Neutrophil (primary cell): ENCODE measurements around the gene AK4.

Experiments used
- H3K27ac ChIP-seq: fragments of 200-600 bp; sonication (generic); 2 replicates; pipeline ENCODE4 v1.5.1; 2016; ENCODE audit warnings: mild to moderate bottlenecking, moderate library complexity
- H3K27me3 ChIP-seq: fragments of 200-600 bp; sonication (generic); 2 replicates; pipeline ENCODE4 v1.6.0; 2016; ENCODE audit warnings: mild to moderate bottlenecking
- H3K36me3 ChIP-seq: fragments of 200-600 bp; sonication (generic); 2 replicates; pipeline ENCODE4 v1.5.1; 2017
- H3K4me1 ChIP-seq, 2 experiments: fragments of 200-600 bp in 1 of 2; sonication (generic) in 1 of 2; 1 replicate in 1 of 2; 2 replicates in 1 of 2; pipeline versions ENCODE4 v1.5.1 to v1.6.1; 2013 to 2016; ENCODE audit warnings: low read depth in 1 of 2, low read length in 1 of 2, mild to moderate bottlenecking in 1 of 2, moderate library complexity in 1 of 2; ENCODE audit not compliant: control insufficient read depth in 1 of 2, insufficient read depth in 1 of 2
- H3K4me3 ChIP-seq, 2 experiments: fragments of 200-600 bp in 1 of 2; sonication (generic) in 1 of 2; 1 replicate in 1 of 2; 2 replicates in 1 of 2; pipeline ENCODE4 v1.5.1; 2013 to 2016; ENCODE audit warnings: low read depth in 1 of 2, low read length in 1 of 2, mild to moderate bottlenecking in 1 of 2, moderate library complexity in 1 of 2
- H3K9me3 ChIP-seq: fragments of 200-600 bp; sonication (generic); 2 replicates; pipeline ENCODE4 v1.5.1; 2016
- CTCF ChIP-seq: fragments of 200-600 bp; sonication (generic); IDR thresholded peaks from 2 replicates; pipeline ENCODE4 v1.5.1; 2016; ENCODE audit warnings: antibody characterized with exemption

The AK4 gene

GRCh38 chr1:65176591-65176990 lies 28.6 kb downstream of the AK4 start:
- no peaks in the 10 kb centered on the region for H3K36me3 ChIP-seq
- H3K27ac ChIP-seq = no peak overlapping the region
- H3K27me3 ChIP-seq = no peaks in the 10 kb centered on the region
- peaks cover 40 to 41% of the 10 kb centered on the region in 2 experiments for H3K4me1 ChIP-seq
- H3K4me3 ChIP-seq = no peak overlapping the region
- H3K9me3 ChIP-seq = no peaks in the 10 kb centered on the region
- TF ChIP-seq CTCF = no peak

- no peak overlapping the region for H3K4me3 ChIP-seq
- no peaks in the 10 kb centered on the region for H3K36me3 ChIP-seq
- H3K4me1 ChIP-seq = peaks cover 40 to 41% of the 10 kb centered on the region in 2 experiments
- H3K9me3 ChIP-seq = no peaks in the 10 kb centered on the region
- H3K27me3 ChIP-seq = no peaks in the 10 kb centered on the region
- TF ChIP-seq CTCF = no peak
- H3K27ac ChIP-seq = no peak overlapping the region
Observed at GRCh38 chr1:65177457-65177856, 29.5 kb downstream of the AK4 start.

- Histone ChIP-seq H3K4me1 (peaks cover 36 to 38% of the 10 kb centered on the region in 2 experiments), H3K27me3 (no peaks in the 10 kb centered on the region), H3K36me3 (no peaks in the 10 kb centered on the region), H3K27ac (no peak overlapping the region), H3K4me3 (no peak overlapping the region), H3K9me3 (no peaks in the 10 kb centered on the region)
- TF ChIP-seq CTCF = no peak
Observed at GRCh38 chr1:65178235-65178634, 30.2 kb downstream of the AK4 start.

- peaks cover 27 to 28% of the 10 kb centered on the region in 2 experiments for H3K4me1 ChIP-seq
- no peak overlapping the region for H3K27ac ChIP-seq
- H3K9me3 ChIP-seq = no peaks in the 10 kb centered on the region
Observed at GRCh38 chr1:65179148-65179547, 31.1 kb downstream of the AK4 start.

GRCh38 chr1:65180977-65181376 lies 33.0 kb downstream of the AK4 start:
- no peak for TF ChIP-seq CTCF
- no peaks in the 10 kb centered on the region for H3K9me3 ChIP-seq
- no peak overlapping the region for H3K27ac ChIP-seq
- no peak overlapping the region for H3K4me3 ChIP-seq
- H3K4me1 ChIP-seq = peaks cover 15 to 22% of the 10 kb centered on the region in 2 experiments
- H3K36me3 ChIP-seq = no peaks in the 10 kb centered on the region
- H3K27me3 ChIP-seq = no peaks in the 10 kb centered on the region

More at GRCh38 chr1:65179148-65179547, 31.1 kb downstream of the AK4 start:
- H3K4me3 ChIP-seq = no peak overlapping the region
- no peak for TF ChIP-seq CTCF
- H3K36me3 ChIP-seq = no peaks in the 10 kb centered on the region
- H3K27me3 ChIP-seq = no peaks in the 10 kb centered on the region
